NCI-H1436 treated with DMSO at 0.1 percent for 48 hours (cell line): ENCODE data around the gene ST6GALNAC3.
"Not testable (repeated sequence)": the region's sequence is repeated elsewhere in the genome, so short reads cannot be mapped to it uniquely, and the experiment has no call there.

Experiments
- DNase-seq: peaks from one replicate; lab custom pipeline; 2025; lab: John Stamatoyannopoulos, UW

The ST6GALNAC3 gene

DNA sequence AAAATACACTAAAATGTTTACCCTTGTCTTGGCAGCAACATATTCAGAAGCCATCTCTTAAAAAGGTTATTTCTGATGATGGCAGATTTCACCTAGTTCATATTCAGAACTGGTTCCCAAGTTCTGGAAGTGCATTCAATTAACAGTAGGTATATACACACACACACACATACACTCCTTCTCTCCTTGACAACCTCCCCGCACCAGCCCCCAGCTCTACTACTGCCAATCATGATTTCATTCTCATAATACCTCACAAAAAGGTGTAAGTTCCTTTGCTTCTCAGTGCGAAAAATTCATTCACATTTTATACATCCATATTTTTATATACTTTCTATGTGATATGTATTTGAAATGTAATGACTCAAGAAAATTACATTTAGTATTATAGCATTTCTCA is 564.6 kb downstream of the ST6GALNAC3 start:
- DNase-seq, result no peak

DNA sequence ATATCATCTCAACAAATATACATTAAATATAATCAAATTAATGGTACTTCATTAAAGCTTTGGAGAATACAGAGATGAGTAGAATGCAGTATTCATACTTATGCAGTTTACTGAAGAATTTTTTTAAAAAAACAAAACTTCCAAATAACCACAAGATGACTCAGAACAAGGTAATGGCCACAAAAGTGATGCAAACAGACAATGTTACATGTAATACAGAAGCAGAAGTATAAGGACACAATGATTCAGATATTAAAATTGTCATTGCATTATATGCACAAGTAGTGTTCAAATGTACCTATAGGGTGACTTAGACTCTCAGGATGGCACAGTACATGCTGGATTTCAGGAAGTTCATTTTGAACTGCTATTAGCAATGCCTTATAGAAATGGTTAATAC is 565.5 kb downstream of the ST6GALNAC3 start:
- no peak for DNase-seq

DNA sequence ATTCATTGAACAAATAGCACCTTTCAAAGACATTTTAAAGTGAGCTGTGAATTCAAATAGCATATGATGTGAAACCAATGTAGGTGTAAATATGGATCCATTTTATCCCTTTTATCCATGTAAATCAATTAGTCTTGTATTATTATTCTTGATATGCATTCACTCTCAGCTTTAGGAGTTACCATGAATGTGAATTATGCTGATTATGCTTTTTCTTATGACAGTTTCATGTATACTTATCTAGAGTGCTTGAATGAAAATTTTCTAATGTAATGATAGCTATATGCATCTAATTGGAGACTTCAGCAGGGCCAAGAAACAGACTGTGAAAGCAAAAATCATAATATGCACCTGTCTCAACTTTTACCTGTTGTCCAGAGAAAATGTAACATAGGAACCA is 566.2 kb downstream of the ST6GALNAC3 start:
- no peak for DNase-seq

DNA sequence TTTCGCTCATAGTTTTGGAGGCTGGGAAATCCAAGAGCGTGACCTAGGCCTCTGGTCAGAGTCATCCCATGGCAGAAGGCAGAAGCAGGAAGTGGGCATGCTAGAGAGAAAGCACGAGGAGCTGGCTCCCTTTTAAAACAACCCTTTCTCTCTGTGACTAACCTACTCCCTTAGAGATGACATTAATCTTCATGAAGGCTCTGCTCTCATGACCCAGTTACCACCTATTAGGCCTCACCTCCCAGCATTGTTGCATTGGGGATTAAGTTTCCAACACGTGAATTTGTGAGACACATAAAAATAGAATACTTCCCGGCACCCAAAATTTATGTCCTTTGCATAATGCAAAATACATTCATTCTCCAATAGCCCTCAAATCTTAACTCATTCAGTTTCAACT is 569.6 kb downstream of the ST6GALNAC3 start:
- DNase-seq, result no peak

DNA sequence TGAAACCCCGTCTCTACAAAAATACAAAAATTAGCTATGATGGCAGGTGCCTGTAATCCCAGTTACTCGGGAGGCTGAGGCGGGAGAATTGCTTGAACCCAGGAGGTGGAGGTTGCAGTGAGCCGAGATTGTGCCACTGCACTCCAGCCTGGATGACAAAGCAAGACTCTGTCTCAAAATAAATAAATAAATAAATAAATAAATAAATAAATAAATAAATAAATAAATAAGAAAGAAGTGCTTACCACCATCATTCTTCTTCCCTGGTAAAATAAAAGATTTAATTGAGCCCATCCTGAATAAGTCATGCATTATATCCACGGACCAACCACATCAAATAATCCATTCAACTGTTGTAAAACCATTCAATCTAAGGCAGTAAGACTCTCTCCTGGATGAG is 578.3 kb downstream of the ST6GALNAC3 start:
- not testable (repeated sequence) for DNase-seq

GRCh38 chr1:76657623-76658022 is 583.1 kb downstream of the ST6GALNAC3 start:
- no peak for DNase-seq

- no peak for DNase-seq
These were observed 584.8 kb downstream of the ST6GALNAC3 start for GRCh38 chr1:76659171-76659940.

GRCh38 chr1:76661531-76661930 is 587.0 kb downstream of the ST6GALNAC3 start:
- DNase-seq, result no peak

DNA sequence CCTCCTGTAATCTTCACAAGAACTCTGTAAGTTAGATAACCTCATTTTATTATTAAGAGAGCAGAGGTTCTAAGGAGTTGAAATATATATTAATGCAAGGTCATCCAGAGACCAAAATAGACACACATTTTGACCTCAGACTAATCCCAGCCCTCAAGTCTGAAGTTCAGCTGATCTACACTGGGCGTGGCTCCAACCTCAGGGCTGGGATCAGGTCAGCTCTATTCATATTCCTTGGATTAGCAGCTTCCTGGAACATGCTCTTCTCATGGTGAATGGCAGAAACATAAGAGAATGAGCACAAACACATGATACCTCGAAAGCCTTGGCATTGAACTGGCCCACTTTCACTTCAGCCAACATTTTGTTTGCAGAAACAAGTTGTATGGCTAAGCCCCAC is 592.0 kb downstream of the ST6GALNAC3 start:
- DNase-seq, result no peak

DNA sequence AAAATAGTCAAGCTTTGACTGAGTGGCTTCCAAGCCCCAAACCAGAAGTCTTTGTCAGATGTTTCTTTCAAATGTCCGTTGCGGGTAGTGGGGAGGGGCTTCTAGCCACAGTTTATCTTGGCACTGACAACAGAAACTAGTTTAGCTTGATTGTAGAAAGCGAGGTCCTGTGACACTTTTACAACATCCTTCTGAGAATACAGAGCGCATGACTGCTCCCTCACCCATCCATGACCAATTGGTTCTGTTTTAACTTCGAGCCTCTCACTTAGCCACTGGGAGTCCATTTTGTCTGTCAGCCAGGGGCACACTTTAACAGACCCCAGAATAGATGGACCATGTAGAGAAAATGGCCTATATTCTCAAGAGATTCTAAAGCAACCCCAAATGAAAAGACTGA is 593.5 kb downstream of the ST6GALNAC3 start:
- no peak for DNase-seq

- DNase-seq, result no peak
These were observed 594.6 kb downstream of the ST6GALNAC3 start for GRCh38 chr1:76669131-76669530.

DNA sequence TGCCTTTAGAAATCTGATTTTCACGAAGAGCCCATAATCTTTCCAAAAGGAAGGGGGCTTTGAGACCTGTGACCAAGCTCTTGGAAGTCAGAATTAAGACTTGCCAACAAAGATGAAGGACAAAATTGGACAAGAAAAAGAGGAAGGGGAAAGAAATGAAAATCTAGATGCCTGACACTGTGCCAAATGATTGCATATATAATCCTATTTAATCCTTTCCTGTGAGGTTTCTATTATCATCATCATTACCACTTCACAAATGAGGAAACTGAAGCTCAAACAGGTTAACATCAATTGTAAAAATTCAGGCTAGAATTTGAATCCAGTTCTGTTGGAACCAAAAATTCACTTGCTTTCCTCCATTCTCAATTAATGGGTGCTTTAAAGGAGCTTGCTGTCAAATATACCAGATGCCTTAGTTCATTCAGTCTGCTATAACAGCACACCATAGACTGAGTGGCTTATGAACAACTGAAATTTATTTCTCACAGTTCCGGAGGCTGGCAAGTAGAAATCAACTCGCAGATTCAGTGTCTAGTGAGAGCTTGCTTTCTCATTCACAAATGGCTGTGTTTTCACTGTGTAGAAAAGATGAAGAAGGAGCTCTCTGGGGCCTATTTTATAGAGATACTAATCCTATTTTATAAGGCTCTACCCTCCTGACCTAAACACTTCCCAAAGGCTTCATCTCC is 595.2 kb downstream of the ST6GALNAC3 start:
- DNase-seq, result no peak

DNA sequence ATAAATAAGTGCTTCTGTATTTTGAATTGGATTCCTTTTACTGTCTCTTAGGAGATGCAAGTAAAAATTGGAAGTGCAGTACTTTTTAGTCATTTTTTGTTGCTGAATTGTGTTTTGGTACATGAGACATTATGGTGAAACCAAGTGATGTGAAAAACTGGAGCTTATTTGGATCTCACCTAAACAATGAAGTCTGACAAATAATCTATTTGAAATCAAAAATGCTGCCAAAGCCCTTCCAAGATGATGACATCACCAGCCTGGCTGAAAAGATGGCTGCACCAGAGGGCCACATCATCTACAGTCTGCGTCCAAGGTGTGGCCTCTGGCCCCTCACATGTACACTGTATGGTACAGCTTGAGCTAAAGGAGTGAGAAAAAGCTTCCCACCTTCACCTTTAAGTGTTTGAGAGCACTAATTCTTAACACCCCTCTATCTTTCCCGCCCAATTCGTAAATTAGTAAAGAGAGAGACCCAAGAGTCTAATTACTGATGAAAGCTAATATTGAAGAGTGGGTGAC is 600.2 kb downstream of the ST6GALNAC3 start:
- no peak for DNase-seq

DNA sequence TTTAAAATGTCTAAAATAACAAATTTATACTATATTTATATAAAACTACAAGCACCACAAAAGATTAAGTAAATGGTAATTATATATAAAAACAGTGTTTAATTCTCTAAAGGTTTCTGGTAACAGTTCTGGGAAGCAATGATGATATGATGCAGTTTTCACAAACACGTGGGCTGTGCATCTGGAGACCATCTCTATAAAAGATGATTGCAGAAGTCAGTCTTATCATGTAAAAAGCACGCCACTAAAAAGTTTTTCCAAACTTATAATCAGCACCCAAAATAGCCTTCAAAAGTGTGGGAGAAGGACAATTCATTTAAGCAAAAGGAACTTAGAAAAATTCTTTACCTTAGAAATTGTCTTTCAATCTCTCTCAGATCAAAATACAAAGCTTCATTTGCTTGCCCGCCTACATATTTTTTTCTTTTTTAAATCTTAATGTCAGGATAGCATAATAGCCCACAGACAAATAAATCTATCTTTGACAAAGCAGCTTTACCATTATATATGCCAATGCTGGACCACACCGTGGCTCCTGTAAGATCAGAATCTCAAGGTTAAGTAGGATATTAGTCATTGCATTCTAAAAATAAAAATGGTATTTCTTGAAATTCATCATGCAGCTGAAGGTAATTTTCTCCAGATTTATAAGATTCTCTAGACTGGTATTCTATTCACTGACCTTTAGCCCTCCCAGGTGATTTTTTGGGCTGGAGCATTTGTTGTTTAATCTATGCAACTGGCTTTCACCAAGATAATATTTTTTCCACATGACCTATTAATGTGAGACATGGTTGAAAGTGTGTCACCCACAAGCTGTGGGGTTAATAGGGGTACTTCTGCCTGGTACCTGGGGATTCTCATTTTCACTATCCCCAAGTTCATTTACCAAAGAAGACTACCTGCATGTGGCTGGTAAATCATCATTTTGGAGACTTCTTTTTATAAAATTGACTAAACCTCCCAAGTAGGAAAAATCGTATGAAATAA is 603.2 kb downstream of the ST6GALNAC3 start:
- no peak for DNase-seq

DNA sequence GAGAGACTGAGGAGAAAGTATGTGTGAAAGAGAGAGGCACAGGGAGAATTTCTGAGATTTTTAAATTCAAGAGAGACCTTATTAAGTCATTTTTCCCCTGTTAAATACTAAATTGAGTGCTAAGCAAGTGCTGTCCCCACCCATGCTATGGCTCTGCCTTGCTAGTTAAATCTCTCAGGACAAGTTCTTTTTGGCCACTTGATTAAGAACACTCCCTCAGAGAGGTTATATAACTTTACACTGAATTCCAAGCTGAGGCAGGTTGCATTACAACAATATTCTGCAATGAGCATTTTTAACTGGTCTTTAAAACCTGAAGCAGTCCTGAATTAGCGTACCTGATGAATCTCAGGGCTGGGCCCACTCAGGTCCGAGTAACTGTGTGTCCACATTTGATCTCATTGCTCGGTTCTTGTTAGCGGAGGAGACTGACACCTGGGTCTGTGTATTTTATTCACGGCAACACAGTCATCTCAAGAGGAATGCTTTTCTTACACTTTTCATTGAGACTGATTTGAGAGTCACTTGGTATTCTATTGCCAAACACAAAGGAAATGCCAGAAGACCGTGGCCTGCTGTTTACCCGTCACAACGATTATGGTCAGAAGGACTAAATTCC is 605.1 kb downstream of the ST6GALNAC3 start:
- no peak for DNase-seq

DNA sequence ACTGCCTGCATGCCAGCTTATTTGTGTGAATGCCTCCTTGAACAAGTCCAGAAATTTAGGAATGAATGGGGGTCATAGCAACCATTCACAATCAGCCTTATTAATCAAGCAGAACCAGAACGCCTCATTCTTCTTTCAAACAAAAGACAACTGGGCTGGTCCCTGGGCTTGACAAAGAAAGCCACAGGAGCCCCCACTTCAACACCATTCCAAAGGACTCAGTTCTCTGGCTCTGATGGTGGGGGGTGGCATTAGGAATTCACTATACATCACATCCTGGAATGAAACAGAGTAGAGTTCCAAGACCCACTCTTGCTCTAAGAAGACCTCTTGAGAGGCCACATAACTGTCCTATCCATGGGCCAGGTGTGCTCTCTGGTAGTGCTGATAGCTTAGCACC is 606.1 kb downstream of the ST6GALNAC3 start:
- no peak for DNase-seq

GRCh38 chr1:76682138-76682537 is 607.6 kb downstream of the ST6GALNAC3 start:
- no peak for DNase-seq
